Measurements from ENCODE around the gene RIN3. TPM values are rescaled to one million over a fixed set of nuclear protein-coding genes. Genes with fewer than 3 reads are reported as not detected.

The RIN3 gene, protein sequence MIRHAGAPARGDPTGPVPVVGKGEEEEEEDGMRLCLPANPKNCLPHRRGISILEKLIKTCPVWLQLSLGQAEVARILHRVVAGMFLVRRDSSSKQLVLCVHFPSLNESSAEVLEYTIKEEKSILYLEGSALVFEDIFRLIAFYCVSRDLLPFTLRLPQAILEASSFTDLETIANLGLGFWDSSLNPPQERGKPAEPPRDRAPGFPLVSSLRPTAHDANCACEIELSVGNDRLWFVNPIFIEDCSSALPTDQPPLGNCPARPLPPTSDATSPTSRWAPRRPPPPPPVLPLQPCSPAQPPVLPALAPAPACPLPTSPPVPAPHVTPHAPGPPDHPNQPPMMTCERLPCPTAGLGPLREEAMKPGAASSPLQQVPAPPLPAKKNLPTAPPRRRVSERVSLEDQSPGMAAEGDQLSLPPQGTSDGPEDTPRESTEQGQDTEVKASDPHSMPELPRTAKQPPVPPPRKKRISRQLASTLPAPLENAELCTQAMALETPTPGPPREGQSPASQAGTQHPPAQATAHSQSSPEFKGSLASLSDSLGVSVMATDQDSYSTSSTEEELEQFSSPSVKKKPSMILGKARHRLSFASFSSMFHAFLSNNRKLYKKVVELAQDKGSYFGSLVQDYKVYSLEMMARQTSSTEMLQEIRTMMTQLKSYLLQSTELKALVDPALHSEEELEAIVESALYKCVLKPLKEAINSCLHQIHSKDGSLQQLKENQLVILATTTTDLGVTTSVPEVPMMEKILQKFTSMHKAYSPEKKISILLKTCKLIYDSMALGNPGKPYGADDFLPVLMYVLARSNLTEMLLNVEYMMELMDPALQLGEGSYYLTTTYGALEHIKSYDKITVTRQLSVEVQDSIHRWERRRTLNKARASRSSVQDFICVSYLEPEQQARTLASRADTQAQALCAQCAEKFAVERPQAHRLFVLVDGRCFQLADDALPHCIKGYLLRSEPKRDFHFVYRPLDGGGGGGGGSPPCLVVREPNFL
- total RNA-seq (2014; rRNA removed; shearing (Covaris generic)) (1.8 and 3.8 TPM in 2 replicates), polyA plus RNA-seq (2016; fragmentation: Nextera tagmentation; extraction: Ambion mirVana) (7.0 and 7.7 TPM in 2 replicates)

DNA sequence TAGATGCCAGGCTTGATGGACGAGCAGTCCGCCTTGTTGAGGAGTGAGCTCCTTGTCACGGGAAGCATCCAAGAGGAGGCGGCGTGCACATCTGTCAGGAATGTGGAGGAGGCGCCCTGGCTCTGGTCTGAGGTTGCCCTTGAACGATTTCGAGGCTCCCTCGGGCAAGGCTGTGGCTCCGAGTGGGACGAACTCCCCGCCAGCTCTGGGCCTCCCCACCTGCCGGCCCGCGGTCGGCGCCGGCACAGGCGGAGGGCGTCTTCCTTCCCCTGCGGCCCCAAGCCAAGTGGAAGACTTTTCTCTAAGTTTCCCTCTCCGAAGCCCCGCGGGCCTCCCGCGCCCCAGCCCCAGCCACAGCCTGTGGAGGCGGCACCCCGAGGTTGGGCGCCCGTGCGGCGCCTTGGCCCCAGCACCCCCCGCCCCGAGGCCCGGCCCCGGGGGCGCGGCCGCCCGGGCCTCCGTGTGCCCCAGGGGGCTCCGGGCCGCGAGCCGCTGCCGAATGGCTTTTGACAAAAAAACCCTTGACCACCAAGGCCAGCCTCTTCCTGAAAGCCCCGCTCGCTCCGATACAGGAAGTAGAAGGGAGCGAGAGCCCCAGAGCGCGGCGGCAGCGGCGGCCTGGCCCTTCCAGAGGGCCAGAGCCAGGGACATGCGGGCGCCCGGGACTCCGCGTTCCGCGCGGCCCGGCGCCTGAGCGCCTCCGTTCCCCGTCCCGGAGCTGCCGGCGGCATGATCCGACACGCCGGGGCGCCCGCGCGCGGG, at the start of gene RIN3:
Gene RIN3, plus strand, starts transcription at position 578 of the 762 bp plus-strand sequence. Its CDS starts 152 bp downstream, at position 730.
- H3F3A ChIP-seq (ENCODE audit: insufficient read depth) = peaks cover 15% of the 10 kb centered on the region
- no peaks in the 10 kb centered on the region for H4K20me1 ChIP-seq (ENCODE audit: insufficient read depth)
- in situ Hi-C loops (cut with MboI) = no loop called here
- peak within 1 kb of the TSS; percentile 95 for H3K27ac ChIP-seq
- H3K9ac ChIP-seq = peak within 1 kb of the TSS; percentile 91
- peak within 1 kb of the TSS; percentile 90 for H3K4me2 ChIP-seq (ENCODE audit: unreplicated experiment)
- DNase-seq = peak; percentile 84
- H3K27me3 ChIP-seq (replicated peaks; ENCODE audit: insufficient read depth) = no peaks in the 10 kb centered on the region
- no peaks in the 10 kb centered on the region for H3K9me3 ChIP-seq (ENCODE audit: low read depth)
- H3K79me2 ChIP-seq (ENCODE audit: insufficient read depth) = peaks cover 45% of the 10 kb centered on the region
- 9 to 11% methylated on average over 42 to 61 of the region's 79 CpGs for WGBS, 2 experiments (ENCODE audit: low coverage in 1 of 2, low lambda C conversion rate in 2 of 2, missing lambda C conversion rate in 2 of 2)
- peaks cover 18% of the 10 kb centered on the region for H3K4me1 ChIP-seq (ENCODE audit: insufficient read depth)
- peak within 1 kb of the TSS; percentile 69 for H2AFZ ChIP-seq
- H3K4me3 ChIP-seq = peak within 1 kb of the TSS; percentile 84
- H3K36me3 ChIP-seq (ENCODE audit: low read depth) = no peaks in the 10 kb centered on the region
- H3K9me2 ChIP-seq (ENCODE audit: insufficient read depth) = no peaks in the 10 kb centered on the region
- no peak for TF ChIP-seq EZH2 (IDR thresholded peaks at IDR 0.05; ENCODE audit: insufficient read depth, poor library complexity, severe bottlenecking)
- TF ChIP-seq EZH2phosphoT487 (IDR thresholded peaks at IDR 0.05; ENCODE audit: insufficient read depth, low read depth) = no peak

DNA sequence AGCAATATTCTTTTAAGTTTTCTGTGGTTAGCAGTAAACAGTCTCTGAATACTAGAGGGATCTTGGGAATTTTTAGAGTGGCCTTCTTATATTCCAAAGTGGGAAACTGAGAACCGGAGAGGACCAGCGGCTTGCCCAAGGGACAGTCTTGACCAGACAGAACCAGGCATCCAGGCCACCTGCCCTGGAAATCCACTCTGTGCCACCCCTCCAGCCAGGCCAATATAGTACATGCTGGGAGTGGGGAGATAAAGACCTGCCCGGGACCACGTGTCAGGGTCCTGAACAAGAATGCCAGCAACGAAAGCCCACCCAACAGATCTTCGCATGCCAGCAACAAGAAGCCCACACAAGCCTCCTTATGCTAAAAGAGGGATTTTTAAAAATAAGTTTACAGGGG, 49.4 kb upstream of the RIN3 start:
- Histone ChIP-seq H3K4me3 (no peak overlapping the region), H3F3A (ENCODE audit: insufficient read depth) (no peaks in the 10 kb centered on the region; the same call in 1 of the 2 replicates), H3K9me3 (ENCODE audit: low read depth) (no peaks in the 10 kb centered on the region), H3K9ac (no peak overlapping the region), H3K4me2 (ENCODE audit: unreplicated experiment) (no peak overlapping the region), H3K27me3 (replicated peaks; ENCODE audit: insufficient read depth) (no peaks in the 10 kb centered on the region), H3K4me1 (ENCODE audit: insufficient read depth) (peaks cover 11% of the 10 kb centered on the region), H4K20me1 (ENCODE audit: insufficient read depth) (no peaks in the 10 kb centered on the region), H3K36me3 (ENCODE audit: low read depth) (no peaks in the 10 kb centered on the region), H3K79me2 (ENCODE audit: insufficient read depth) (no peaks in the 10 kb centered on the region), H3K9me2 (ENCODE audit: insufficient read depth) (no peaks in the 10 kb centered on the region), H3K27ac (no peak overlapping the region), H2AFZ (no peak overlapping the region)
- in situ Hi-C loops (cut with MboI) = loop anchor here (5.0 kb wide), 1 partner anchor 322 kb away; no protein-coding TSS in a partner anchor
- 94 to 97% methylated on average over 6 of the region's 6 CpGs for WGBS, 2 experiments (ENCODE audit: low coverage in 1 of 2, low lambda C conversion rate in 2 of 2, missing lambda C conversion rate in 2 of 2)
- TF ChIP-seq EZH2 (IDR thresholded peaks at IDR 0.05; ENCODE audit: insufficient read depth, poor library complexity, severe bottlenecking) (no peak), EZH2phosphoT487 (IDR thresholded peaks at IDR 0.05; ENCODE audit: insufficient read depth, low read depth) (no peak)
- DNase-seq = no peak

DNA sequence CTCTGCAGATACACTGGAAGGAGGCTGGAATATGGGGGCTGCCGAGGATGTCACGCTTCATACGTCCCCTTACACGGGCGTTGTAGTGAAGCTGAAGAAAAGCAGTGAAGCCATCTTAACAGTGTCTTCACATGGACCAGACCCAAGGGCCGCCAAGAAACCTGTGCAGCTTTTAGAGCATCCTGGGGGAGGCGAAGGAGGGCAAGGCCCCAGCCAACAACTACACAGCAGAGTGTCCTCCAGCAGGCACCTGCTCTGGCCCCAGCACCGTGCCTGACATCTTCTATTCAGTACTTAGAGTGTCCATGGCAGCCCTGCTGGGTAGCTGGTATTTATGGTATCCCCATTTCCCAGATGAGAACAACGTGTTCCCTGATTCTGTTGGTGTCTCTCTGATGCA, 48.9 kb upstream of the RIN3 start:
- peaks cover 14% of the 10 kb centered on the region for H3K4me1 ChIP-seq (ENCODE audit: insufficient read depth)
- H3K9me3 ChIP-seq (ENCODE audit: low read depth) = no peaks in the 10 kb centered on the region
- in situ Hi-C loops (cut with MboI) = loop anchor here (5.0 kb wide), 1 partner anchor 322 kb away; no protein-coding TSS in a partner anchor
- no peak overlapping the region for H3K4me2 ChIP-seq (ENCODE audit: unreplicated experiment)
- H3K9me2 ChIP-seq (ENCODE audit: insufficient read depth) = no peaks in the 10 kb centered on the region
- H3K4me3 ChIP-seq = no peak overlapping the region
- peaks cover 4% of the 10 kb centered on the region for H3F3A ChIP-seq (ENCODE audit: insufficient read depth)
- H4K20me1 ChIP-seq (ENCODE audit: insufficient read depth) = no peaks in the 10 kb centered on the region
- no peaks in the 10 kb centered on the region for H3K79me2 ChIP-seq (ENCODE audit: insufficient read depth)
- H3K27me3 ChIP-seq (replicated peaks; ENCODE audit: insufficient read depth) = no peaks in the 10 kb centered on the region
- no peaks in the 10 kb centered on the region for H3K36me3 ChIP-seq (ENCODE audit: low read depth)
- DNase-seq = no peak
- H2AFZ ChIP-seq = no peak overlapping the region
- H3K9ac ChIP-seq = no peak overlapping the region
- WGBS, 2 experiments (ENCODE audit: low coverage in 1 of 2, low lambda C conversion rate in 2 of 2, missing lambda C conversion rate in 2 of 2) = 92% methylated on average over 9 of the region's 9 CpGs
- no peak overlapping the region for H3K27ac ChIP-seq
- no peak for TF ChIP-seq EZH2 (IDR thresholded peaks at IDR 0.05; ENCODE audit: insufficient read depth, poor library complexity, severe bottlenecking)
- no peak for TF ChIP-seq EZH2phosphoT487 (IDR thresholded peaks at IDR 0.05; ENCODE audit: insufficient read depth, low read depth)
